Left forelimb (tissue), 1 donor: Measurements from ENCODE around the gene PHACTR3.
A peak's percentile ranks its signal among the peaks of the same experiment; 100 is the strongest.

Experiments
- DNase-seq: peaks from one replicate; pipeline ENCODE4 v3.0.0-alpha.2; 2018; ENCODE audit warnings: low spot score

Gene PHACTR3

DNA sequence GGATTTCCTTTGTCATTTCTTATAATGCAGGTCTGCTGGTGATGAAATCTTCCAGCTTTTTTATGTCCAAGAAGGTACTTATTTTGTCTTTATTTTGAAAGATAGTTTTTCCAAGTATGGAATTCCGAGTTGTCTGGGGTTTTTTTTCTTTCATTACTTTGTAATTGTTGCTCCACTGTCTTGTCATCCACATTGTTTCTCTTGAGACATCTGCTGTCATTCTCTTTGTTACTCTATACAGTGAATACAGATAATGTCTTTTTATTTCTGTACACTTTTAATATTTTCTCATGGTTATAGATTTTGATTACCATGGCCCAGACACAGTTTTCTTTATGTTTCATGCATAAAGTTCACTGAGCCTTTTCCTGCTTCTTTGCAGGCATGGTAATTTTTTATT, 196.0 kb downstream of the PHACTR3 start:
- DNase-seq: no peak

DNA sequence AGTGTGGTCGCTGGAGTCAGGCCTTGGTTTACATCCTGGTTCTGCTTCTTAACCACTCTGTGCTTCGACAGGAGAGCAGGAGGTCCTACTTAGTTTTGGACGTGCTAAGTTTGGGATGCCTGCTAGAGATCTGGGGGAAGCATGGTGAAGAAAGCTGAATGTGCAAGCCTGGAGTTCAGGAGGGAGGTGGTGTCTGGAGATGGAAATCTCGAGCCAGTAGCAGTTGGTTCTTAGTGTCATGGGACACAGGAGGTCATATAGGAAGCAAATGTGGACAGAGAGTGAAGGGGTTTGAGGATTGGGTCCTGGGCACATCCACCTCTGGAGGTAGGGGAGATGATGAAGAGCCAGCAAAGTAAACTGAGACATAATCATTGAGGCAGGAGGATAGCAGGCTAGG, 197.7 kb downstream of the PHACTR3 start:
- no peak for DNase-seq

DNA sequence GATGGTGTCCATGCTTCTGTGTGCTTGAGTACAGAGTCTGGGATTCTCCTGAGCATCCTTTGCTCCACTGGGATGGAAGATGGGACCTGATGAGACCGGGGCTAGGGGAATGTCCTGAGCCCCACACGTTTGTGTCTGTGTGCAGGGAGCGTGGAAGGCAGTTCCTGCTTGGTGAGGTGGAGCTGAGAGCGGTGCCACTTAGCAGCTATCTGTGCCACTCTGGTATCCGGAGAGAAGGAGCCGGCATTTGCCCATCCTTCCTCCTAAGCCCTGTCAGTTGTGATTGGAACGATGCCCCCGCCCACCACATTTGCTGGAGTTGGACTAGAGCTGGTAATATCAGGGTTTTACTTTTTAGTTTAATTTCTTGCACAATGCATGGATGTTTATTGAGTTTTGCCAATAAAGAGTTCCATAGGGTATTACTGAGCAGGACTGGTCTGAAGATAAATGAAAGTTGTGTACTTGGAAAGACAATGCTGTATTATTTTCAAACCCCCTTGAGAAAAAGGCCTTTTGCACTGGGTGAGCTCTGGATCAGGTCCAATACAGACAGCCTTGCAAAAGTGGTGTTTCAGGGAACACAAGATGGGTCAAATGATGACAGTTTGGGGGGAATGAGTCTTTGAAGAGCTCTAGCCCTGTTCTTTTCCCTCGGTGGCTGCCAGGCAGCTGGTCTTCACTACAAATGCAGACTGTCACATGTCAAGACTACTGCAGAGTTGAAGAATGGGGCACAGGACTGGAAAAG, 198.3 kb downstream of the PHACTR3 start:
- DNase-seq: peak; percentile 14

DNA sequence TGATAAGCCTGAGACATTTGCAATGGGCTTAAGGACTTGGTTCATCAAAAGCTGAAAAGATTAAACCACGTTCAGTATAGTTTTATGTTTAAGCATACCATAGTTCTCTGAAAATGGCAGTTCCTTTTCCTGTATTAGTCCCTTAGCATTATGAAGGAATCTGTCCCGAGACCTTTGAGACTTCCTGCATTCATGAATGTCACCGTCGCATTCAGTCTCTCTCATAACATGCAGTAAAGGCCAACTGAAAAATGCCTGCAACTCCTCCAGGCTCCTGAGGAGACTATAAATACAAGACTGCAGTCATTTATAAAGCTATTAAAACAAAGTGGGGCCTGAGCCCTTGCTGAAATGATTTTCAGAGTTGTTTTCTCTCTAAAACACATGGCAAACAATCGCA, 200.0 kb downstream of the PHACTR3 start:
- DNase-seq: no peak

DNA sequence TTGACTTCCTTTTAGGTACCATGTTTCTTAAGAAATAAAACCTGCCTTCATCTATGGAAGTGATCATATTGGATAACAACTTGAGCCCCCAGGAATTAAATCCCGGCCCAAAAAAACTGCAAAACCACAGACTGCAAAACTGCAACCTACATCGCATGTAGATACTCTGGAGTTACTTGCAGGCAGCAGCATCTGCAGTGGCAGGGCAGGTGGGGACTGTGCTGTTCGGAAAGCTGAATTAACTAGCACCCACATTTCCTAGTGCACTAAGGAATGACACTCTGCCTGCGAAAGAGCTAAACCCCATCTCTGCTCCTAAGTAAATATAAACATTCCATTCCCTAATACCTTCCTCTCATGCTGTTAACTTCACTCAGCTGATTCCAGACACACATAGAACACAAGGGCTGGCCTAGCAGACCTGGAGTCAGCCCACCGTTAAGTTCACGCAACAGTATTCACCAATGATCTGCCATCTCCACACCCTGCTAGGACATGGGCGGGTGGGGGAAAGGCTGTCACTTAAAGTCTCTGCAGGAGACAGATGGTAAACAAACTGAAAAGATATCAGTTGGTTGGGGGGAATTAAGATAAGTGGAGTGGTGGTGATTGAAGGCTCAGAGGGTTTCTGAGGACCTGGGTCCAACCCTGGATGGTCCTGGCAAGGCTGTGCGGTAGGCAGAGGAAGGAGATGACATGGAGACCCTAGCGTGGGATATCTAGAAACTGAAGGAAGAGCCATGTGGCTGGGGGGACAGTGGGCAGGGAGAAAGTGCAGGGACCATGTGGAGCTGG, 200.7 kb downstream of the PHACTR3 start:
- peak; percentile 52 for DNase-seq

DNA sequence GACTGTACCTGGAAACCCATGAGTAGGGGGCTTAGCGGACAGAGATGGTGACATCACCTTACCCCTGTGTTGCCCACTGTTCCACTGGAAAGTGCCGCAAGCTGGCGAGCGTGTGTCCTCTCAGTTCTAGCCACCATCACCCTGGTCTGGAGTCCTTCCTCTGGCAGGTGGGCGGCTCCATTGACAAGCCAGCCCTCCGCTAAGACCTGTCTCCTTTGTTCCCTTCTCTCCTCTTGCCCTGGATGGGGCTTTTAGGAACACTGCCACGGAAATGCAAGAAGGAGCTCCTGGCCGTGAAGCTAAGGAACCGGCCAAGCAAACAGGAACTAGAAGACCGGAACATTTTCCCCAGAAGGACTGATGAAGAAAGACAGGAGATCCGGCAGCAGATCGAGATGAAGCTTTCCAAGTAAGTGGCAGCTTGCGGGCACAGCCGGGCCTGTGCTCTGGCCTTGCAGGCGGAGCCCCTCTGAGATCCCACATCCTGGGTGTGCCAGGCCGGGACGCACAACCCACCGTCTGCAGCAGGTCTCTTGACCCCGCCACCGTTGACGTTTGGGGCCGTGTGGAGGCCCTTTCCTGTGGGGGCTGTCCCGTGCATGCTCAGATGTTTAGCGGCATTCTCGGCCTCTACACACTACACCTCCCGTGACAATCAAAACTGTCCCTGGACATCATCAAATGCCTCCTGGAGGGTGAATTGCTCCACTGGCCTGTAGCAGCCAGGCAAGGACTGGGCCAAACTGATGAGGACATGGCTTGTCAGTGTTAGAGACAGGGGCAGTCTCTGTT, 201.6 kb downstream of the PHACTR3 start:
- DNase-seq: peak; percentile 61

DNA sequence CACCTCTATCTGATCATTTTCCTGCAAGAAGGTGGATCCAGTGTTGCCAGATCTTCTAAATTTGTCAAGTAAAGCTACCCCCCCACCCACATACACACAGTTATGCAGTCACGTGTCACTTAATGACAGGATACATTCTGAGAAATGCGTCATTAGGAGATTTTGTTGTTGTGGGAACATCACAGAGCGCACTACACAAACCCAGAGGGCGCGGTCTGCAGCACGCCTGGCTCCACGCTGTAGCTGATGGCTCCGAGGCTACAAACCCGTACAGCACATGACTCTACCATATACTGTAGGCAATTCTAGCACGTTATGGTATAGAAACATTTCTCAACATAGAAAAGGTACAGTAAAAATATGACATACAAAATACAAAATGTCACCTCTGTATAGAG, 202.2 kb downstream of the PHACTR3 start:
- DNase-seq: no peak

DNA sequence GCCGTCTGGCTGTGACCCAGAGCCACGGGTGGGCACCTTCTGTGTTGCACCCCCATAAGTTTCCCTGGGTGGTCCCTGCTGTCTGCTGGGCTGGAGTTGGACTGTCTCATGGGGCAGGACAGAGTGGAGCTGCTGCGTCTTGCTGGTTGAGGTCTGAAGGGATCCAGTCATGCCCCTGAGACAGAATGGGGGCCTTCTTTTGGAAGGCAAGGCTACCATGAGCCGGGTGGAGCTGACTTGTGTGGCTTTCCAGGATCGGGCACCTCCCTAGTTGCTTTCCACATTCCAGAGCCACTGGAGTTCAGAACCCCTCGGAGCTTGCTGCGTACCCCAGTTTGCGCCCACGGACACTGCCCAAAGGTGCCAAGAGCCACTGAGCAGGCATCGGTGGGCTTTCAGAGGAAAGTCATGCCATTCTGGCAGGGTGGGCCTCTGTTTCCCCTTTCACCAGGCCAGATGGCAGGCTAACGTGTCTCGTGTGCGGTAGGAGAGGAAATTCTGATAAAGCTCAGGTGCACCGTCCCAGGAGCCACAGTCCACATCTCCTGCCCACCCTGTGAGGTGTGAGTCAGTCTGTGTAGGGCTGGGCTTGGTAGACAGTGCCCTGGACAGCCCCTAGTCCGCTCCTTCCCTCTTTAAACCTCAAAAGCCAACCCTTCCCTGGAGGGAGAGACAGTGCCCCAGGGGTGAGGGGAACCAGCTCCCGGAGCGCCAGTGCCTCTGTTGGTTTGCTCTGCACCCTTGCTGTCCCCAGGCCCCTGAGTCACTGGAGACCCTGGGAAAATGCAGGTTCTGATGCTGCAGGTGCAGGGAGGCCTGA, 203.8 kb downstream of the PHACTR3 start:
- peak; percentile 49 for DNase-seq

DNA sequence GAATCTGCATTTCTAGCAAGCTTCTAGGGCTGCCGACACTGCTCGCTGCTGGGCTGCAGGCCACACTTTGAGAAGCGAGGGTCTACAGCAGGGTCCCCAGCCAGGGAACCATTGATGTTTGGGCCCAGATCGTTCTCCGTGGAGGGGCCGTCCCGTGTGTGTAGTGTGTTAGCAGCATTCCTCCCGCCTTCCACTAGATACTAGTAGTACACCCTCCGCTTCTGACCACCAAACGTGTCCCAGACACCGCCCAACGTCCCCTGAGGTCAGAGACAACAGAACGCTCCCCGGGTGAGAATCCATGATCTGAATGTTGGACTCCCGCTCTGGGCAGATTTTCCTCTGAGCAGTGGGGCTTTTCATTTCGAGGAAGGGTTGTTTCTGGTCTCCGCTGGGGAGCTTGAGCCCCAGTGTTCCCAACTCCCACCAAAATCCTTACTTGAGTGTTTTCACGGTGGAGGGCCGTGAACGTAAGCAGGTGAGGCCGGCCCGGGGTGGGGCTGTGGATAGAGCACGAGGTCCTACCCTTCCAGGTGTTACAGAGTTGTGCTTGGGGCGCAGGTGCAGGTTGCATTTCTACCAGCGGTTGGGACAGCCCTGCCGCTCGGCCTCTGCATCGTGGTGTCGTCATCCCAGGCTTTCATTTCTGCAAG, 204.5 kb downstream of the PHACTR3 start:
- DNase-seq: peak; percentile 28

DNA sequence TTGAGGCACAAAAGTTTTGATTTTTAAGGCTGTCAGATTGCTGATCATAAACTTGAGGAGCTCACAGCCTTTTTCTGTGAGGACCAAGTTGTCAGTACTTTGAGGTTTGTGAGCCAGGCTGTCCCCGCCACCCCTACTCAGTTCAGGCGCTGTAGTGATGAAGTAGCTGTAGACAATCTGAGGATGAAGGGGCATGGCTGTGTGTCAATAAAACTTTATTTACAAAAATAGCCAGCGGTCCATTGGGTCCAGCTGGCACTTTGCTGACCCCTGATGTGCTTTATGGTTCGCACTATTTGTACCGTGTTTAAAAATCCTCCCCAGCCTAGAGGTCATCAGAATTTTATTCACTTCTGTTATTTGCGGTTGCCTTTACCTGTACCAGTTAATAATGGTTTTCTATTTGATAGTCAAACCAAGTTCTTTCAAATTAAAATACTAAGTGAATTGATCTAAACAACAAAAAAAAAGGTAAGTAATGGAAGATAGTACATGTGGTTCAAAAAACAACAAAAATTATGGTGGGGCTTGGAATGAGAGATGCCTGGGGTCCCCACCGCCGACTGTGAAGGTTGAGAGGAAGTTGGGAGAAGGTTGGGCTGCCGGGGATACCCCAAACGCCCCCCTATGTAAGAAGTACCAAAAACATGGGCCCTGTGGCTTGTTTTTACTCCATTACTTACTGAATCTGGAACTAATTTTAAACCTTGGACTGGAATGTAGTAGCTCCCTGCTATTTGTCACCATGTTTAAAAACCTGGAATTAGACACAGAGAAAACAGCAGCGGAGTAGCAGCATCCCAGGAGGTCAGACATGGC, 205.5 kb downstream of the PHACTR3 start:
- peak; percentile 26 for DNase-seq

DNA sequence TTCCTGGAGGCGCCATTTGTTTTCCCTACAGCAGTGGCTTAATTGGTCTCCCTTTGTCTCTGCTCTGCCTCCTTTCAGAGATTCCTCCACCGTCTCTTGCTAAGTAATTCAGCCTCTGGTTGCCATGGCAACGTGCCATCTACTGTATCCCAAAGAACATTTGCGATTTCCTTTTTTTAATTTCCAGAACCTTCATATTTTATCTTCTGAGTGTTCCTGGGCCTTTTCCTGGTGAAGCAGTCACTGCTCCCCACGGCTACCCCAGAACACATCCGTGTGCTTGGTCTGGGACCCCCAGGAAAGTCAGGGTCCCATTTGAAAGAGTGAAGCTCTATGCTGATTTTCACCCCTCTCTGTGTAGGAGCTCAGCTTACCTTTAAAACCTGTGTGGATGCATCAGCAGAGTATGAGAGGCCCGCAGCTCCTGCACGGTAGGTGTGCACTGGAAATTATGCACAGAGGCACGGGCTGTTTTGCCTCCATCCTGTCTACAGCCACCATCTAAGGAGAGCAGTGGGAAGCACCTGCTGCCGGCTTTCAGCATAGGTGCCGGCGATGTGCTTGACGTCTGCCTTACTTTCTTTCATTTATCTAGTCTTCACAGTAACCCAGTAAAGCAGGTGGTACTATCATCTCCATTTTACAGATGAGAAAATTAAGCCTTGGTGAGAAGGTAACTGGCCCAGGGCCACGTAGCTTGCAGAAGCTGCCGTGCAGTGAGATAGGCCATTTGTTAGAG, 206.3 kb downstream of the PHACTR3 start:
- DNase-seq: peak; percentile 42

DNA sequence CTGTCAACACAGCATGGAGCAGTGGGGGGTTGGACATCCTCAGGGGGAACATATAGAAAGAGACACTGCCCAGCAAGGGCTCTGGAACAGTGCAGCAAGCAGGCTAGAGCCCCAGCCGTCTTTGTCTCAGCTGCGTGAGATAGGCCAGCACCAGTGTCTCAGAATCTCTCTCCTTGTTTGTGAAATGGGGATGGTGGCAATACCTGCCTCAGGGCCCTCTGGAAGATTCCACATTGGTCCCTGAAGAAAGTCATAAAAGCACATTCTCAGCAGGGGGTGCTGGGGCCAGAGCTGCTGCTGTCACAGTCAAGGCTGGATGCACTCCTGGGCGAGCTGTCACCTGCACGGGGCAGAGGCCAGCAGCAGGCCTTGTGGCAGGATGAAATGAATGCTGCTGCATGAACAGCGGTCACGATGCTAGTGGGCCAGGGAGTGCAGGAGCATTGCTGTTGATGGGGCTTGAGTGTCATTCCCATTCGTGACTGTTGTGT, 207.4 kb downstream of the PHACTR3 start:
- DNase-seq: peak; percentile 17

DNA sequence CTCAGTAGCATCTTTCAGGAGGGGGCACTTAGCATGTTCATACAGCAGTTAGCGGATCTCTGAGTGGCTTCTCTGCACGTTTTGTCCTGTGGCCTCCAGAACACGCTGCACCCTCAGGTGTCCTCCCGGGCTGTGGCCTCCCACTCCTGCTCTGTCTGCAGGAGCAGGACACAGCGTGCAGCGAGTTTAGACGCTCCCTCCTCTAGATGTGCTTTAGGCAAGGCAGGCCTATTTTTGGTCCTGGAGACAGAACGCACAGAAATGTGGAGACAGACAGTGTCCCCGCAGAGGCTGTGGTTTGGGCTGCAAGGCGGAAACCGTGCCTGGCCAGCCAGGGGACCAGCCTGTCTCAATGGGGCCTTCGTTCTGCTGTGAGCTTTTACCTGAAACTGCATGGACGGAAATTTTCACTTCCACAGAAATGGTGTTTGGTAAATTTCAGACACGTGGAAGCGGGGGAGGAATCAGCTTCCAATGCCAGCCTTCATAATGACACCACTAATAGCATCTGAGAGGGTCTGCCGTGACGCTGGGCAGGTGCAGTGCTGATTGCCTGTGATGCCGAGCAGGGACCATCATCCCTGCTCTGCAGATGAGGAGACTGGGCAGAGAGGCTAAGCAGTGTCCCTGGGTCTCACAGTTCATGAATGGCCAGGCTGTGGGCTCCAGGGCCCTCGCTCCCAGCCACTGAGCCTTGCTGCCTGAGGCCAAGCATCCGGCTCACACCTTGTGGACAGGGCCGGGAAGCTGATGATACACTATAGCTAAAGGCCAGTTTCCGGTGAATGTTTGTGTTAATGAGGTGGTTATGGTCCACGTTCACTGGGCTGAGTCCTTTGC, 208.2 kb downstream of the PHACTR3 start:
- peak; percentile 52 for DNase-seq

DNA sequence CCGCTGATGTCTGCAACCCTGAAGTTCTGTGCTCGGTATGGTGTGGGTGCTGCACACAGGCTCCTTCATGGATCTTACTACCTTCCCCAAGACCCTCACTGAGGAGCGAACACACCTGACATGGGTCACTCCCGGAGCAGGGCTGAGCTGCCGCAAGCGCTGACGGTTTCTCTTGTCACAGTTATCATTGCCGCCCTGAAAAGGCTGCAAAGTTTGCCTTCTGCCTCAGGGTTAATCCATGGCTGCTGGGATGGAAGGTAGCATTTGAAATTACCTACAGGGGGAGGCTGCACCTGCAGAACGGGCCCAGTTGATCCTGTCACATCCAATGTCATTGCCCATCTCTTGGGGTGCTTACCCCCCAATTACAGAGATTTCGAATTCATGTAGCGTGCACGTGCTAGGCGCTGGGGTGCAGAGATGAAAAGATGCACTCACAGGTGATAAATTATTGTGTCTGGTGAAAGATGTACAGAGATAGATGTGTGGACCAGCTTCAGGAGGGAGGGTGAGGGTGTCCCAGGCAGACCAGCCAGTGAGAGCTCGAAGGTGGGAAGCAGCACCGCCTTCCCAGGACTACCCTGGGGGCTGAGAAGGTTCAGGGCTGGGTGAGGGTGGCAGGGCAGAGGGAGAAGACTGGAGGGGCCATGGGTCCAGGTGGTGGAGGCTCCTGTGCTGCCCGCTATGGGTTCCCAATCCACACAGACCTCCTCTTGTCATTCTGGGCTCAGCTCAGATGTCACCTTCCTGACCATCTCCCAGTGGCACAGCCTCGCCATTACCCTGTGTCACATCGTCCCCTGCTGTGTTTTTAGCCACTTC, 209.0 kb downstream of the PHACTR3 start:
- DNase-seq: peak; percentile 56

DNA sequence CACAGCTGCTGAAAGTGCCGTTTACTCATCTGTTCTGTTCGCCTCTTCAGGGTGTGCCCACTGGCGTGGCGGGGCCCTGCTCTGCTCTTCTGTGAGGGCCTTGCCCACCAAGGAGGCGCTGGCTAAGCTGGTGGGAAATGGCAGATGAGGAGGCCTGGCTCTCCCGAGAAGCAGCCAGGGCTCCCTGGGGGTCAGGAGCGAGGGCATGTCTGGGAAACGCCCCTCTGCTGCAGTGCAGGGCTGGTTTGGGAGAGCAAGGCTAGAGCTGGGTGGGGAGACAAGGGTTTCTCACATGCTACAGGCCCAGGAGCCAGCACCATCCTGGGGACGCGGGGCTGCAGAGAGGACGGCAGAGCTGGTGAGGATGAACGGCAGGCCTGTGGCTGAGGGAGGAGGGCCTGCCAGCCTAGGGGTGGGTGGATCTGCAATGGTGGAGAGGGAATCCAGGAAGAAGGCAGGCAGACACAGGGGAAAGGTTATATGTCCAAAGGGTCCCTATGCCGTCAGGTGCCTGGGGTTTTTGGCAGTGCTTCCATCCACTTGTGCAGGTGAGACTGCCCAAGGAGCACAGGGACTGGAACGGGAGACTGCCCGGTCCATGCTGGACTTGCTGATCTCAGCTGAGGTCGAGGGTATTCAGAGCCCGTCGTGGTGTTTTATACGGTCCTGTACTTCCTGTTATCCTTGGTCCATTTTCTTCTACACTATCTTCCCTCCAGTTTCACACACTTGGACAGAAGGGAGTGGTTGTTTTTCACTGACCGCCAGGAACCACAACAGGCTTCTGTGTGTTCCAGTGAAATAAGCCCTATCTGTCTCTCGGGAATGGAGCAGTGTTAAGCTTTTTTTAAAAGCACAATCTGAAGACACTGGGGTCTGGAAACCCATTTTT, 209.9 kb downstream of the PHACTR3 start:
- peak; percentile 38 for DNase-seq

DNA sequence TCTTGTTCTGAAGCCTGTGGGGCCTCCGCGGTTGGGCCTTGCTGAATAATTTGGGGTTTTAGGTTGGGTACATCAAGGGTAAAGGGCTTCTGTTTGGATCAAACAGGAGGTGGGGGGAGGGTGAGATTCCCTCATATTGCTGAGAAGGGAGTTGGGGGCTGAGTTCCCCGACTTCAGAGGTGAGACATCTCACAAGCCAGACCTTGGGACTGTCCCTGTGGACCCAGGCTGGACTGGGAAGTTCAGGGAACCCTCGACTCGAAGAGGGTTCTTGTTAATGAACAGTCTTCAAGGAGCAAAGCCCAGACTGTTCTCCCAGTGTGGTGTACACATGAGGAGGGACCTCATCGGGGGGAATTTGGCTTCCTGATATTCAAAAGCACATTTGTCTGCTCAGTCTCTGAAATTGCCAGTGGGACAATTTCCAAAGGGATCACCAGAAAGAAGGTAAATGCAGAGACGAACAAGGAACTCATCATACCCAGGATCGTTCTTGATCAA, 210.6 kb downstream of the PHACTR3 start:
- peak; percentile 23 for DNase-seq
